Measurements from ENCODE around the gene KRT35.
A peak's percentile ranks its signal among the peaks of the same experiment; 100 is the strongest.

KRT35 gene

GRCh38 chr17:41467561-41467960 lies 13.4 kb downstream of the KRT35 start:
- in situ Hi-C loops (cut with HindIII; ENCODE audit: low sequenced_read_pairs), result no loop called here
- no peak for DNase-seq (ENCODE audit: low read depth, low spot score)
- H3K4me3 ChIP-seq (ENCODE audit: low read depth, low read length), result no peak overlapping the region
- TF ChIP-seq CTCF (IDR thresholded peaks at IDR 0.05; ENCODE audit: low read depth, low read length), result no peak

- TF ChIP-seq CTCF (IDR thresholded peaks at IDR 0.05; ENCODE audit: low read depth, low read length), result no peak
- in situ Hi-C loops (cut with HindIII; ENCODE audit: low sequenced_read_pairs), result no loop called here
- H3K4me3 ChIP-seq (ENCODE audit: low read depth, low read length), result no peak within 1 kb of the TSS
- no peak for DNase-seq (ENCODE audit: low read depth, low spot score)
Measured at GRCh38 chr17:41466988-41467387, 14.0 kb downstream of the KRT35 start, which contains the start of gene KRT32. TSS of gene KRT32 (minus strand) at chr17:41467386. CDS start at chr17:41467325, 61 bp downstream.

- peak; percentile 87 for DNase-seq (ENCODE audit: low read depth, low spot score)
- in situ Hi-C loops (cut with HindIII; ENCODE audit: low sequenced_read_pairs), result no loop called here
- no peak overlapping the region for H3K4me3 ChIP-seq (ENCODE audit: low read depth, low read length)
- no peak for TF ChIP-seq CTCF (IDR thresholded peaks at IDR 0.05; ENCODE audit: low read depth, low read length)
Measured at GRCh38 chr17:41464682-41465081, 16.3 kb downstream of the KRT35 start.

DNA sequence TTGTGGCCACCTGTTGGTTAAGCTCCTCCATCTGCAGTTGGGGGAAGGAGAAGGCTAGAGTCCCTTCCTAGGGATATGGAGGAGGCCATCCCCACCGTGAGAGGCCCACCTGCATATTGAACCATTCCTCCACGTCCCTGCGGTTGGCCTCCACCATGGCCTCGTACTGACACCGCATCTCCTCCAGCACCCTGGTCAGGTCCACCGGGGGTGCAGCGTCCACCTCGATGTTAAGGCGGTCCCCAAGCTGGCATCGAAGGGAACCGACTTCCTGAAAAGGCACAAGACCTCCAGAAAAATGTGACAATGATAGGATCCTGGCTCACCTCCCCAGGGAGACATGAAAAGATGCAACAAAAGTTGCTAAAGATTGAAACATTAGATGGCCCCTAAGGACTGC lies 16.8 kb downstream of the KRT35 start:
- in situ Hi-C loops (cut with HindIII; ENCODE audit: low sequenced_read_pairs), result no loop called here
- no peak for TF ChIP-seq CTCF (IDR thresholded peaks at IDR 0.05; ENCODE audit: low read depth, low read length)
- H3K4me3 ChIP-seq (ENCODE audit: low read depth, low read length), result no peak overlapping the region
- no peak for DNase-seq (ENCODE audit: low read depth, low spot score)

DNA sequence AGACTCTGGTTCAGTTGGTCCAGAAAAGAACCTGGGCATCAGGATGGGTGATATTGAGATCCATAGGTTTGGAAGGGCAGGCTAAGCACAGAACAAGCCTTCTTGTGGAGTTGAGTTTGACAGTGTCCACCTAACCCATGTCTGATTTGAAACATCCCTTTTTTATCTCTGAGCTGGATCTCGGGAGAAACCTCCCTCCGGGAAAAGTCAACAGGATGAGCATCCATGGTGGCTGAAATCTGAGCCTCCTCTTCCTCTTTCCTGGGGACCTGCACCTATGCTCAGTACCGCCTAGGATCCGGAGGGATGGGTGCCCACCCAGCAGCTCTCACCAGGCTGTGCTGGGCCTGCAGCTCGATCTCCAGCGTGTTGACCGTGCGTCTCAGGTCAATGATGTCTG lies 17.2 kb downstream of the KRT35 start:
- in situ Hi-C loops (cut with HindIII; ENCODE audit: low sequenced_read_pairs), result no loop called here
- no peak overlapping the region for H3K4me3 ChIP-seq (ENCODE audit: low read depth, low read length)
- no peak for TF ChIP-seq CTCF (IDR thresholded peaks at IDR 0.05; ENCODE audit: low read depth, low read length)
- DNase-seq (ENCODE audit: low read depth, low spot score), result no peak

DNA sequence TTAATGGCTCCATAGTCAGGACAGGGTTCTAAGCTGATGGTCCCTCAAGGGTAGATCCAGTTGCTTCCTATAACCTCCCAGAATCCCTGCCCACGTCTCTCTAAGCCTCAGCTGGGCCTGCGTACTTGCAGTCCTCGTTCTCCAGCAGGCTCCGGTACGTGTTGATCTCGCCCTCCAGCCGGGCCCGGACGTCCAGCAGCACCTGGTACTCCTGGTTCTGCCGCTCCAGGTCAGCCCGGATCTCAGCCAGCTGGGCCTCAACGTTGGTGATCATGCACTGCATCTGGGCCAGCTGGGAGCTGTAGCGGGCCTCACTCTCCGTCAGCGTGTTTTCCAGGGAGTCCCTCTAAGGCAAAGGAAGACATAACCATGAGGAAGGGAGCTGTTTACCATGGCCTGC lies 18.2 kb downstream of the KRT35 start:
- in situ Hi-C loops (cut with HindIII; ENCODE audit: low sequenced_read_pairs), result no loop called here
- DNase-seq (ENCODE audit: low read depth, low spot score), result no peak
- no peak overlapping the region for H3K4me3 ChIP-seq (ENCODE audit: low read depth, low read length)
- no peak for TF ChIP-seq CTCF (IDR thresholded peaks at IDR 0.05; ENCODE audit: low read depth, low read length)

DNA sequence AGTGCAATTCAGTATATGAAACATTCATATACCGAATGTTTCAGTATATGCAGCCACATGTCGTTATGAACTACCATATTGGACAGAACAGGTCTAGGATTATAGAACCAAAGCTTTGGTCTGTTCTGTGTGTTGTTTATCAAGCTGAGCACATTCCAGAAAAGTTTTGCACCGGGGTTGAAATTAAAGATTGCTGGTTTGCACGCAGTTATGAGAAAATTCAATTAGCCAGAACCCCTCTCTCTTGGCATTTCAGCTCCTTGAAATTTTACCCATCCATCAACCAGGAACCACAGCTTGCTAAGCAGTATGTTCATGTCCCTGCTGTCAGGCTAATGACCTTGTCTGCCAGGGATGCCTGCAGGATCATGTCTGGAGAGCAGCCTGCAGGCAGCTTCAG lies 23.3 kb downstream of the KRT35 start:
- in situ Hi-C loops (cut with HindIII; ENCODE audit: low sequenced_read_pairs), result no loop called here
- no peak overlapping the region for H3K4me3 ChIP-seq (ENCODE audit: low read depth, low read length)
- TF ChIP-seq CTCF (IDR thresholded peaks at IDR 0.05; ENCODE audit: low read depth, low read length), result no peak
- DNase-seq (ENCODE audit: low read depth, low spot score), result no peak
